Cardiac fibroblast (primary cell): Measurements from ENCODE around the gene ZNF786.
A peak's percentile ranks its signal among the peaks of the same experiment; 100 is the strongest.

Experiments used
- DNase-seq, 2 donors: peaks; one replicate each; pipeline versions ENCODE4 v3.0.0 to v3.0.0-alpha.2; 2010; ENCODE audit warnings: low read depth in 2 of 2
- H3K4me3 ChIP-seq, 2 donors: replicated peaks in 1 of 2; 1 replicate in 1 of 2; 2 replicates in 1 of 2; pipeline ENCODE4 v1.5.1; 2011; ENCODE audit warnings: low read depth in 2 of 2, low read length in 2 of 2, mild to moderate bottlenecking in 2 of 2, moderate library complexity in 1 of 2
- CTCF ChIP-seq: IDR thresholded peaks from one replicate; pipeline ENCODE4 v1.5.1; 2011; ENCODE audit warnings: low read depth, mild to moderate bottlenecking, low read length, inconsistent platforms

The ZNF786 gene

GRCh38 chr7:149125863-149126661 lies 35.5 kb upstream of the ZNF786 start, which contains the start of gene ZNF425:
Gene ZNF425 (minus strand): TSS chr7:149126324. CDS start chr7:149126213, 111 bp downstream.
- peak within 1 kb of the TSS; percentile 97 to 98 for H3K4me3 ChIP-seq
- TF ChIP-seq CTCF: peak; percentile 61
- DNase-seq: peak; percentile 91 to 95

GRCh38 chr7:149125189-149125862 lies 34.8 kb upstream of the ZNF786 start:
- peak overlapping the region; percentile 97 to 98 for H3K4me3 ChIP-seq
- DNase-seq: peak; percentile 7 to 13
- no peak for TF ChIP-seq CTCF

- no peak for DNase-seq
- H3K4me3 ChIP-seq: no peak overlapping the region
- TF ChIP-seq CTCF: no peak
Observed at GRCh38 chr7:149109969-149110368, 19.5 kb upstream of the ZNF786 start.

- no peak for DNase-seq
- no peak for TF ChIP-seq CTCF
- no peak overlapping the region for H3K4me3 ChIP-seq
Observed at GRCh38 chr7:149104749-149105148, 14.2 kb upstream of the ZNF786 start.

- no peak for TF ChIP-seq CTCF
- no peak for DNase-seq
- H3K4me3 ChIP-seq: no peak overlapping the region
Observed at GRCh38 chr7:149104214-149104613, 13.7 kb upstream of the ZNF786 start.

- TF ChIP-seq CTCF: no peak
- H3K4me3 ChIP-seq: no peak overlapping the region
- DNase-seq: no peak
Observed at GRCh38 chr7:149103424-149103823, 12.9 kb upstream of the ZNF786 start.
